ENCODE data around the gene IFIT3.

The IFIT3 gene

GRCh38 chr10:89360157-89360556, 32.4 kb downstream of the IFIT3 start:
- DNase-seq (ENCODE audit: low read depth), result no peak

DNA sequence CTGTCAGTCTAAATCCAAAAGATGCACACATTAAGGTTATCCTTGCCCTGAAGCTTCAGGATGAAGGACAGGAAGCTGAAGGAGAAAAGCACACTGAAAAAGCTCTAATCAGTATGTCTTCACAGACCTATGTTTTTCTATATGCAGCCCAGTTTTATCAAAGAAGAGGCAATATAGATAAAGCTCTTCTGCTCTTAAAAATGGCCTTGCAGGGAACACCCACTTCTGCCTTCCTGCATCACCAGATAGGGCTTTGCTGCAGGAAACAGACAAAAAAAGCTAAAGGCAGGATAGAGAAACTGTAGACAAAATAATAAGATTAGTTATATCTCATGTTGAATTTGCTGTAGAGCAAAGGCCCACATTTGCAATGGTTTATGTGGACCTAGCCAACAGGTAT, 35.1 kb downstream of the IFIT3 start:
- no peak for DNase-seq (ENCODE audit: low read depth)

GRCh38 chr10:89363729-89364442, 36.1 kb downstream of the IFIT3 start:
- no peak for DNase-seq (ENCODE audit: low read depth)

DNA sequence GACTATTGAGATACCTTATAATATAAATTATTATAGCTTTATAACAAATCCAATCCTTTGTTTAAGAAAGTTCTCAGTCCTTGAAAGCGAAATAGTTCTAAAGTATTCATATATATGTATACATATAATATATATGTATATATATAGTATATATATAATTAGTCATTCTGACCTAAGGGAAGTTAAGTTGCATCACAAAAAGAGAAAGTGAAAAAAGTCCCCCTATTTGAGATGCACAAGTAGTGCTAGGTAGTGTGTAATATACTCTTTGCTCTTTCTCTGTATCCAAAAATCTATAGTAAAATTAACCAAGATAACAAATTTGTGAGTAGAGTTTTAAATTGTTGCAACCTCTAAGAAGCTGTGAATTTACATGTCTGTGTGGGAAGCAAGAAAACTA, 36.7 kb downstream of the IFIT3 start:
- no peak for DNase-seq (ENCODE audit: low read depth)

- DNase-seq (ENCODE audit: low read depth), result no peak
Measured at GRCh38 chr10:89367529-89367928, 39.7 kb downstream of the IFIT3 start.

DNA sequence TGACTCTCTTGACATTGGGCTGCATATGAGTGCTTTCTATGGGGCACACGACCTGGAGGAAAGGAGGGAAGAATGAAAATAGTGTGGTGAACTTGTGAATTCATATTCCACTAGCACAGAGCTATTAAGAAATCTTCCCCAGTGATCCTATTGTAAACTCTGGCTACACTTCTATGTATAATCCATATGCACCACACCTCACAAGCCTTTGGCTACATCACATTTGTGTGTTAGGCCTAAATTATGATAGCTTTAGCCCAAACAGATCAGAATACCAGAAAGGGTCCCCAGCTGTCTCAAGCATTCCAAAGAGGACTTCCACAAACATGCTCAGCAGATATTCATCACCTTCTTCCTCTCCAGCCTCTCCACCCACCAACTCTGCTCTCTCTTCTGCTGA, 40.3 kb downstream of the IFIT3 start:
- no peak for DNase-seq (ENCODE audit: low read depth)

GRCh38 chr10:89369156-89370105, 41.6 kb downstream of the IFIT3 start:
- peak; percentile 51 for DNase-seq (ENCODE audit: low read depth)

DNA sequence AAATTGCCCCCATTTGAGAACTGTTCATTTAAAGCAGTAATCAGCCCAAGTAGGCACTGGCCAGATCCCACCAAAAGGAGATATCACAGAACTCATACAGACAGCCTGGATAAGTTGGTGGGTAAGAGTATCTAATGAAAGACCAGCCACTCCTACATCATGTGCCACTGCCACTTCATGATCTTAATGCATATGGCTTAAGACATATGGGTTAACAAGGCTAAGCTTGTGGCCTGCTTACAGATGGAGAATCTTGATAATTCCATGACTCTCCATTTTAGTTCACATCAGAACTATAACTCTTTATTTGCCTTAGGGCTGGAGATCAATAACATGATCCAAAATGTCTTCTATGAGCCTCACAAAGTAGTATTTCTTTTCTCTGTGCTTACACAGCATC, 43.3 kb downstream of the IFIT3 start:
- no peak for DNase-seq (ENCODE audit: low read depth)

DNA sequence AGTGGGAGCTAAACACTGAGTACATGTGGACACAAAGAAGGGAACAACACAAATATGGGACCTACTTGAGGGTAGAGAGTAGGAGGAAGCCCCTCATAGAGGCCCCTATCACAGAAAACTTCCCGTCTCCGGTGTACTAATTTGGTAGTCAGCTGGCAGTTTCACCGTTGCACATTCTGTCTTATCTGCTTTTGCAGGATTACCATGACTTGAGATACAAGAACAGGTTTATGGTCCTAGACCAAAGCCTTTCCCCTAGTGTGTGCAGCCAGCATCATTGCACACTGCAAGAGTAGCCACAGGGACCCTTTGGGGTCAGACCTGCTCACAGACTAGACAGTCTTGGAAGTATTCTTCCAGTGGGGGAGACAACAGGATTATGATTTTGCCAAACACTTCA, 44.2 kb downstream of the IFIT3 start:
- no peak for DNase-seq (ENCODE audit: low read depth)

DNA sequence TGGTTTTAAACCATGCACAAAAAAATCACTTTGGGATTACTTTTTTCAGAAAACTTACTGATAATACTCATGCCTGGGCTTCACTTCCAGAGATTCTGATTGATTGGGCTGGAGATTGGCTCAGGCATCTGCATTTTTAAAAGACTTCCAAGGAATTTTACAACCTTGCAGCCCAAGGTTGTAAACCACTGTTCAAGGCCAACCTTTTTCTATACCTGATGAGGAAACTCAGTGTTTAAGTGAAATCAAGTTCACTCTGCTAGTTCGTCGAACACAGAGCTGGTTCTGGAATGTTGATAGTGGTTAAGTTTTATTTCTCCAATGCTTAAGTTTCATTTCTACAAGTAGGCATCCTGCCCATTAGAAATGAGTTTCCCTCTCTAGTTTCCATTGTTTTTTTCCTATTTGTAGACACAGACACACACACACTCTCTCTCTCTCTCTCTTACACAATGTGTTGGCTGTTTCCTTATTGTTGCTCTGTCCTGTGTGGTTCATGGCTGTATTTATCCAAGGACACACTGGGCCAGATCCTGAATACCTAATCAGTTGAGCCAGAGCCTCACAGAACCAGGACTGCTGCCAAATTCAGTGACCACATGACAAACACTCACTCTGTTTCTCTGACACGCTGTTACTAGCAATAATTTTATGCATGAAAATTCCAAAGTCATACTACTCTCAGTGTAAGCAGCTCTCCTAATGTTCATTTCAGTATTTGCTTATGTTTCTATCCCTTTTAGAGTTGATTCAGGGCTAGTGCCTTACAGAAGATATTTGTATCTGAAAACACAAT, 46.3 kb downstream of the IFIT3 start:
- peak; percentile 99 for DNase-seq (ENCODE audit: low read depth)

DNA sequence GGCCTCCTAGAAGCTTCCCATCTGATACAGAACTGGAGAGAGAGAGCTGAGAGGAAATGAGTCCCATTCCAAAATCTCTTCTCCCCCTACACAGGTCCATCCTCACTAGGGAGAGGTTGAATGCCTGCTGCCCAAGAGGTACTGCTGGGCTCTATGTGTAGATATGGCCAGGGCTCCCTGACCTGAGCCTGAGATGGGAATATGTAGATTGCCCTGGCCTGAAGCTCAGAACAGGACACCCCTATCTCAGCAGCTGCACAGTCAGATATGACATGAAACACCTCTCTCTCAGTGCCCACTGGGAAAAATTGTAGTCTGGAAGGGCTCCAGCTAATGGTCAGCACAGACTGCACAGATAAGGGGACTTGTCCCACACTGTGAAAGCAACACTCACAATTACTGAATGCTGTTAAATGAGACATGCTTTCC, 46.9 kb downstream of the IFIT3 start:
- no peak for DNase-seq (ENCODE audit: low read depth)

GRCh38 chr10:89377705-89378637, 50.2 kb downstream of the IFIT3 start, which contains the start of gene IFIT1B:
TSS of gene IFIT1B (plus strand) at chr10:89378056. CDS start at chr10:89378136, 80 bp downstream.
- DNase-seq (ENCODE audit: low read depth), result no peak

- DNase-seq (ENCODE audit: low read depth), result no peak
Measured at GRCh38 chr10:89379103-89379502, 51.3 kb downstream of the IFIT3 start.

GRCh38 chr10:89382757-89383156, 55.0 kb downstream of the IFIT3 start:
- no peak for DNase-seq (ENCODE audit: low read depth)

DNA sequence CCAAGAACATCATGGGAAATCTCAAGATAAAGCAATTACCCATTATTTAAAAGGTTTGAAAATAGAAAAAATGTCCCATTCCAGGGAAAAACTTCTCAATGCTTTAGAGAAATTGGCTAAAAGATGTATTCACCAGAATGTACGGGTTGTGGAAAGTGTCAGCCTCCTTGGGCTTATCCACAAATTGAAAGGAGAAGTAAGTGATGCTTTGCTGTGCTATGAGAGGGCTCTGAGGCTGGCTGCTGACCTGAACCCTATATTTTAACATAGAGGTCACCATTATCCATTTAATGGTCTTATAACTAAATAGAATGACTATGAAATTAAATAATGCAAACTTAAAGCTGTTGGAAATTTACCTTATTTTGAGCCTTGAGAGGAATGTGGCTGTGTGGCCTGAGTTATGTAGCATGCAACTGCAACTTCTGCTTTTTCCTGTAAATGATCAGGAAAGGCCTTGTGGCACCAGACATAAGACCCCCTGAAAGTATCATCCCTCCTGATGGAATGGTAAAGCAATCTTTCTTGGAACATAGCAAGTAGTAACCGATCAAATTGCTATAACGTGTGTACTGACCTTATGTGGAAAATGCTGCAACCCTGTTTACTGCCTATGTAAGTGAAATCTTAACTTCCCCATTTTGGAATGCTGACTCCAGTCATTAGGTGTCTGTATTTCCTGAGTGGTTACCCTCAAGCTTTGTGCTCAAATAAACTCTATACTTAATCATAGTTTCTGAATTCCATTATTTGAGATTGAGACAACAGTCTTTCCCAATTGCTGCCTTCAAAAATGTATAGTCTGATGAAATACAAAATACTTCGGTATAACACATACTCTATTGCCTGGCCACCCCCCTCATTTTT, 56.9 kb downstream of the IFIT3 start:
- DNase-seq (ENCODE audit: low read depth), result no peak

DNA sequence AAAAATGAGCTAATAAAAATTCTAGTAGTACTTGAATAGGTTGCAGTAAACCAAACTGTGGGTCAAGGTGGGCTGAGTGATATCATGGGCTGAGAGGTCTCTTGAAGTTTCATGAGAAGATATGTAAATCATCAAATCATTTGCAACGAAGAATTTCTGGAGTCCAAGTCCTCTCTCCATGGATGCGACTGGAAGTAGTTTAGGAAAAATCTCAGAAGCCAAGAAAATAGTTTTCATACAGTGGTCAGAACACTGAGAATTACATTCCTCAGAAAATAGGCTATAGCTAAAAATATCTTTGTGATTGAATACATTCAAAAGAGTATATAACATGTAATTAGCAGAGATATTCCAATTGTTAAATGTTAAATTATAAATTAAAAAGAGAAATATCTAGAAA, 61.0 kb downstream of the IFIT3 start:
- no peak for DNase-seq (ENCODE audit: low read depth)

GRCh38 chr10:89389254-89389653, 61.5 kb downstream of the IFIT3 start:
- peak; percentile 42 for DNase-seq (ENCODE audit: low read depth)

Data from fibroblast of gingiva (primary cell).